HFFc6 (cell line): ENCODE data around the gene BSG. TPM values are rescaled to one million over a fixed set of nuclear protein-coding genes. Genes with fewer than 3 reads are reported as not detected.
A peak's percentile ranks its signal among the peaks of the same experiment; 100 is the strongest.

ENCODE experiments used
- DNase-seq: peaks from one replicate; pipeline ENCODE4 v3.0.0-alpha.2; 2018
- H3K27ac Mint-ChIP-seq: 2 replicates; pipeline ENCODE4 v1.8.0; 2020; ENCODE audit warnings: mild to moderate bottlenecking, mixed read lengths
- H3K27me3 Mint-ChIP-seq: 2 replicates; pipeline ENCODE4 v1.8.0; 2021; ENCODE audit warnings: mild to moderate bottlenecking, moderate library complexity, mixed read lengths; ENCODE audit not compliant: insufficient read depth
- H3K36me3 Mint-ChIP-seq: 2 replicates; pipeline ENCODE4 v1.8.0; 2021; ENCODE audit warnings: low read depth, mixed read lengths
- H3K4me1 Mint-ChIP-seq: 2 replicates; pipeline ENCODE4 v1.8.0; 2020; ENCODE audit warnings: low read depth, mixed read lengths
- H3K4me3 Mint-ChIP-seq: 2 replicates; pipeline ENCODE4 v1.8.0; 2020; ENCODE audit warnings: mild to moderate bottlenecking, moderate library complexity, mixed read lengths
- H3K9me3 Mint-ChIP-seq: 2 replicates; pipeline ENCODE4 v1.8.0; 2020; ENCODE audit warnings: mild to moderate bottlenecking, mixed read lengths
- CTCF ChIP-seq: fragments of 200-600 bp; sonication (generic); IDR thresholded peaks from 2 replicates; pipeline ENCODE4 v1.5.0; 2021; ENCODE audit warnings: antibody characterized with exemption, mild to moderate bottlenecking
- total RNA-seq, 6 experiments: library from RNA; stranded (reverse); fragmentation: NEBNext Ultra II Directional; extraction: Animal tissue kit (Norgen Biotek cat#: 25700); gene quantifications; 2 replicates in 1 of 6; 3 replicates in 5 of 6; pipeline ENCODE4 v1.2.3, GENCODE V29; 2021

Gene BSG
- total RNA-seq, 6 experiments from 2014 or later, result 422 to 534 (median 465) TPM

GRCh38 chr19:576768-577438 is 4.5 kb downstream of the BSG start:
- no peaks in the 10 kb centered on the region for H3K9me3 Mint-ChIP-seq
- no peaks in the 10 kb centered on the region for H3K36me3 Mint-ChIP-seq
- peak overlapping the region; percentile 45; the same call in 1 of the 2 replicates for H3K27ac Mint-ChIP-seq
- H3K4me3 Mint-ChIP-seq, result no peak overlapping the region
- TF ChIP-seq CTCF, result no peak
- H3K4me1 Mint-ChIP-seq, result peaks cover 26% of the 10 kb centered on the region
- no peak for DNase-seq
- peaks cover 3% of the 10 kb centered on the region; the same call in 1 of the 2 replicates for H3K27me3 Mint-ChIP-seq

- Mint-ChIP-seq H3K36me3 (0 out of 2 replicates have a peak, but pooled peaks cover 1% of the 10 kb centered on the region), H3K27ac (no peak overlapping the region), H3K27me3 (peaks cover 2% of the 10 kb centered on the region; the same call in 1 of the 2 replicates), H3K4me3 (no peak overlapping the region), H3K9me3 (no peaks in the 10 kb centered on the region), H3K4me1 (peaks cover 29% of the 10 kb centered on the region)
- TF ChIP-seq CTCF, result peak; percentile 25
- DNase-seq, result no peak
Measured at GRCh38 chr19:577439-578392, 5.3 kb downstream of the BSG start.

GRCh38 chr19:579111-579841 is 6.9 kb downstream of the BSG start:
- Mint-ChIP-seq H3K9me3 (no peaks in the 10 kb centered on the region), H3K4me3 (no peak overlapping the region), H3K36me3 (0 out of 2 replicates have a peak, but pooled peaks cover 5% of the 10 kb centered on the region), H3K4me1 (peaks cover 28% of the 10 kb centered on the region), H3K27ac (no peak overlapping the region), H3K27me3 (peaks cover 5% of the 10 kb centered on the region)
- no peak for DNase-seq
- TF ChIP-seq CTCF, result no peak

GRCh38 chr19:579842-580155 is 7.4 kb downstream of the BSG start:
- Mint-ChIP-seq H3K36me3 (0 out of 2 replicates have a peak, but pooled peaks cover 5% of the 10 kb centered on the region), H3K27me3 (peaks cover 5% of the 10 kb centered on the region), H3K4me1 (peaks cover 23% of the 10 kb centered on the region), H3K9me3 (no peaks in the 10 kb centered on the region), H3K4me3 (no peak overlapping the region), H3K27ac (no peak overlapping the region)
- TF ChIP-seq CTCF, result no peak
- no peak for DNase-seq

- H3K9me3 Mint-ChIP-seq, result no peaks in the 10 kb centered on the region
- 0 out of 2 replicates have a peak, but pooled peaks cover 5% of the 10 kb centered on the region for H3K36me3 Mint-ChIP-seq
- H3K27me3 Mint-ChIP-seq, result peaks cover 4% of the 10 kb centered on the region
- H3K4me3 Mint-ChIP-seq, result no peak overlapping the region
- peaks cover 18% of the 10 kb centered on the region for H3K4me1 Mint-ChIP-seq
- no peak for DNase-seq
- H3K27ac Mint-ChIP-seq, result no peak overlapping the region
- no peak for TF ChIP-seq CTCF
Measured at GRCh38 chr19:580274-580835, 8.0 kb downstream of the BSG start.
